ACC112 (cell line): ENCODE measurements around the gene LDHAL6B.

Experiments
- H2AFZ ChIP-seq: fragments of 200-600 bp; sonication (generic); one replicate; pipeline ENCODE4 v1.6.0; 2017; ENCODE audit warnings: antibody characterized with exemption, low read length; ENCODE audit not compliant: unreplicated experiment
- H3K27ac ChIP-seq: fragments of 200-600 bp; sonication (generic); 2 replicates; pipeline ENCODE4 v1.5.1; 2014; ENCODE audit warnings: low read depth, mild to moderate bottlenecking, antibody characterized with exemption, low read length, moderate library complexity
- H3K27me3 ChIP-seq: fragments of 200-600 bp; sonication (generic); 2 replicates; pipeline ENCODE4 v1.6.1; 2014; ENCODE audit warnings: mild to moderate bottlenecking, antibody characterized with exemption, low read length, moderate library complexity, mixed read lengths; ENCODE audit not compliant: insufficient read depth
- H3K36me3 ChIP-seq: fragments of 200-600 bp; sonication (generic); 2 replicates; pipeline ENCODE4 v1.6.1; 2016; ENCODE audit warnings: mild to moderate bottlenecking, antibody characterized with exemption, low read length, moderate library complexity, mixed read lengths; ENCODE audit not compliant: insufficient read depth
- H3K4me1 ChIP-seq: fragments of 200-600 bp; sonication (generic); one replicate; pipeline ENCODE4 v1.6.1; 2016; ENCODE audit warnings: low read length, mixed read lengths; ENCODE audit not compliant: insufficient read depth, unreplicated experiment, control insufficient read depth
- H3K4me3 ChIP-seq: fragments of 200-600 bp; sonication (generic); 2 replicates; pipeline ENCODE4 v1.5.1; 2014; ENCODE audit warnings: mild to moderate bottlenecking, low read depth, low read length
- H3K79me2 ChIP-seq: fragments of 200-600 bp; sonication (generic); one replicate; pipeline ENCODE4 v1.6.0; 2016; ENCODE audit warnings: low read length; ENCODE audit not compliant: control insufficient read depth, unreplicated experiment, insufficient read depth

The LDHAL6B gene

DNA sequence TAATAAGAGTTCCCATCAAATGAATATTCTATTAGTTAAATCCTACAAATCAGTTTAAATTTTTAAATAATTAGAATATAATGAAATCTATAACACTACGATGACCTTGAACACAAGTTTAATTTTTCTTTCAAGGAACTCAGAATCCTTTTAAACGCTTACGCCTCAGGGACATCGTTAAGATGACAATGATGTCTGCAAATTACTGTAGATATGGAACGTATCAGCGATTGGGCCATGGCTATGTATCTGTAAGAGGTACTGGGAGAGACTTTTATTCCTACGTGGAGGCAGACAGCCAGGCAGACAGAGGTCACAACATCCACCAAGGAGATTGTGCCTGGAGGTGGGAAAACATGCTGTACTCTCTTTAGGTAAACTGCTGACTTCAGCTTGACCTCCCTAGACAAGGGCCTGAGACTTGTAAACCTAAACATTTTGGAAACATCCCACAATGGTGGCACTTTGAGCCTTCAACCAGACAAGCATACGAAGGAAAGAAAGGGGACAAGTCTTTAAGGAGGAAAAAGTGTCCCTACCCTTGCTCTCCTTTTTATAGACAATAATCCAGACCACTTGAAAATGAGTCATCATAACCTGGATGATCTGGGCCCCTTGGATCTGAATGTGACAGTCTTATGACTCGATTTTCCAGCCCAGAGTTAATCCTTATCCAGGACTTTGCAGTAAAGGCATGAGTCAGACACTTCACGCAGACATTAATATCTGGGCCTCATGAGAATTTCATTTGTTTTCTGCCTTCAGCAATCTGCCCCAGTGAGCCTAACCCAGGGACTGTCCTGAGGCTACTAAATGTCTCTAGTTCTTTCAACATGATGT is 6.8 kb upstream of the LDHAL6B start:
- Histone ChIP-seq H3K4me3 (peak overlapping the region; percentile 10; the same call in 1 of the 2 replicates), H3K79me2 (no peaks in the 10 kb centered on the region), H3K36me3 (peaks cover 19% of the 10 kb centered on the region), H2AFZ (no peak overlapping the region), H3K27me3 (no peaks in the 10 kb centered on the region), H3K27ac (peak overlapping the region; percentile 73), H3K4me1 (peaks cover 11% of the 10 kb centered on the region)

DNA sequence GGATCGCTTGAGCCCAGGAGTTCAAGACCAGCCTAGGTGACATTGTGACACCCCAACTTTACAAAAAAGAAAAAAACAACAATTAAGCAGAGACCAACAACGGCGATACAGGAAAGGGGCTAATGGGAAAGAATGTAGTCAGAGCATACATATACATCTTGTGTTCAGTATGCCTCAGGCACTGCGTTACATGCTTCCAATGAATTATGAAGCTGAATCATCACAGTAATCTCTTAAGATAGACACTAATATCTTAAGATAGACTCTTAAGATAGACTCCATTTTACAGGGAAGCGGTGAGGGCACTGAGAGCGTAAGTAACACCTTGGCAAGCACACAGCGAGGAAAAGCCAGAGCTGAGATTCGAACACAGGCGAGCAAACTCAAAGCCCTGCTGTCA is 6.1 kb upstream of the LDHAL6B start:
- peaks cover 11% of the 10 kb centered on the region for H3K4me1 ChIP-seq
- H3K4me3 ChIP-seq = no peak overlapping the region
- H3K27ac ChIP-seq = peak overlapping the region; percentile 73
- peaks cover 13% of the 10 kb centered on the region for H3K36me3 ChIP-seq
- H3K27me3 ChIP-seq = no peaks in the 10 kb centered on the region
- no peak overlapping the region for H2AFZ ChIP-seq
- no peaks in the 10 kb centered on the region for H3K79me2 ChIP-seq

DNA sequence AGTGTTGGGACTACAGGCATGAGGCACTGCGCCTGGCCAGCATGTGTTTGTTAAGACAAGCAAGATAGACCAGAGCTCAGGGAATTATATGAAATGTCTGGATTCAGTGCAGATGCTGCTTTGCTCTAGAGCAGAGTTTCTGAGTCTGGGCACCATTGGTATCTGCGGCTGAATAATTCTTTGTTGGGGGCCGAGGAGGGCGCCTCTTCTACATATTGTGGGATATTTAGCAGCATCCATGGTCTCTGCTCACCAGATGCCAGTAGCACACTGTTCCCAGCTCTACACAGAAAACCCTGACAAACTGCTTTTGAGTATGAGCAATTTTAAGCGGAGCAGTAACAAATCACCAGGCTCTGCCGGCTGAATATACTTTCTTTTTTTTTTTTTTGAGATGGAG is 3.6 kb upstream of the LDHAL6B start:
- Histone ChIP-seq H3K27ac (no peak overlapping the region), H3K36me3 (peaks cover 32% of the 10 kb centered on the region), H3K4me3 (no peak overlapping the region), H3K79me2 (no peaks in the 10 kb centered on the region), H2AFZ (no peak overlapping the region), H3K27me3 (no peaks in the 10 kb centered on the region), H3K4me1 (peaks cover 11% of the 10 kb centered on the region)

DNA sequence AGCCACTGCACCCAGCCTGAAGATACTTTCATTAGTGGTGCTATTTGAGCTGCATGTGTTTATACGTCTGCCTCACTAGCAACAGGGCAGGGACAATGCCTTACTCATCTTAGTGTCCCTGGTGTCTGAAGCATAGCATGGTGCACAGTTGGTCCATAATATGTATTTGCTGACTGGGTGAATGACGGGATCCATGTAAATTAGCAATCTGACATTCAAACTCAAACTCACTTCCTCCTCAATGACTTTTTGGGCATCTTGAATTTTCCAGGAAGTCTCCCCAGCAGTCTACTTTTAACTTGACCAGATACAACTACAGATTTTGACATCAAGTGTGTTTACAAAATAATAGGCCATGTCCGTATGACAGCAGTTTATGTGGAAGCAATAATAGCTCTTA is 3.0 kb upstream of the LDHAL6B start:
- H3K36me3 ChIP-seq = peaks cover 39% of the 10 kb centered on the region
- no peak overlapping the region for H3K4me3 ChIP-seq
- no peak overlapping the region for H3K27ac ChIP-seq
- peaks cover 11% of the 10 kb centered on the region for H3K4me1 ChIP-seq
- no peaks in the 10 kb centered on the region for H3K27me3 ChIP-seq
- H2AFZ ChIP-seq = no peak overlapping the region
- no peaks in the 10 kb centered on the region for H3K79me2 ChIP-seq

DNA sequence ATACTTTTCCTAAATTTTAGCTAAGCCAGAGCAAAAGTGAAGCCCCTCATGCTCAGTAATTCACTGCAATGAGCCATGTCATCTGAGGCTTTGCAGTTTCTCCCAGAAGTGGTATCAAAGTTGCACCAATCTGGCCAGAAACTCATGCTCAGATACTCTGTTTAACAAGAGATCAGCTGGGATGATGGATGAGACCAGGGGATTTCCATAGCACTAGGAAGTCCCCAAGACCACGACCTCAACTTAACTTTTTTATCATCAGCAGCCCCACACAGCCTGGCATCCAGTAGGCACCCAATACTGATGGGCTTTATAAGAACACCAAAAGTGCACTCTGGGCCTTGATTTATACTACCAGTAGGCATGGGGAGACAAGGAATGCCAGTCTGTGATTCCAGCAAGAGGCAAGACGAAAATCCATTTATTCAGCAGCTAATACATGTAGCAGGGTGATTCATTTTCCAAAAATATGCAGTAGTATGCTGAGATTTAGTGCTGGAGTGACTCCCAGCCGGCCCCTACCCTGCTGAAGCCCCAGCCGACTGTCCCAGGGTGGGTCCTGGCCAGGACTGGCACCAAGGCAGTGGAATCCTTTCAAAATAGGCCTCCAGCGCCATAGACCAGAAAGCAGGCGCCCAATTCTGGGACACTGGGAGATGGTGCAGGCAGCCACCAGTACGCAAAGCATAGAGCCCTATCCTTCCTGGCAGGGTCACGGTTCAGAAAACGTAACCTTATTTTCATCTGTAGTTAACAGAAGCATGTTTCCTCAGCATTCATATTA is 612 bp upstream of the LDHAL6B start:
- Histone ChIP-seq H3K79me2 (no peaks in the 10 kb centered on the region), H3K36me3 (peaks cover 44% of the 10 kb centered on the region), H3K4me3 (no peak overlapping the region), H2AFZ (no peak overlapping the region), H3K4me1 (no peaks in the 10 kb centered on the region), H3K27ac (no peak overlapping the region), H3K27me3 (no peaks in the 10 kb centered on the region)

DNA sequence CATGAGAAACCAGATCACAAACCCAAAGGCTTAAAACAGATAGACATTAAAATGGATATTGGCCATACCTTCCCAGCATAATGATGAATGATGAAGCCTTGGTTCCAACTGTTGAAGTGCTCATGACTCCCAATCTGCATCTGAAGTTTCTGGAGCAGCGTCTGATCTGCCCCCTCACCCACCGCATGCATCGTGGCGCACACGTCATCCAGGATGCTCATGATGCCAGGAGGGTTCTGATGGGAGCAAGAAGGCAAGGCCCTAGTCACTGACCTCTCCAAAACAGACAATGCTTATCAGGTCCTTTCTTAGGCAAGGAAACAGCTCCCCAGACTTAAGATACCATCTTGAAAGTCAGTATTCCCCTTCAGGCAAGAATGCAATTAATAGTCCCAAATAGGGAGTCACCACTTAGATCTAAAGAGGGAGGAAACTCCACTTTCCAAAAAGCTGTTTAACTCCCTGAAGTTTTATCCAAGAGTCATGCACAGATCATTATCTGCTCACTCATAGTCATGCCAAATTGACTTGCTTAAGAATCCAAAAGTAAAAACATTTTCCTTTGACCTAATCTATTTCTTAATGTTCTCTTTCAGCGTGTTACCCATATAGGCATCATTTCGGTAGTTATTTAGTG is 2.1 kb downstream of the LDHAL6B start:
- H3K27me3 ChIP-seq = no peaks in the 10 kb centered on the region
- no peaks in the 10 kb centered on the region for H3K79me2 ChIP-seq
- no peaks in the 10 kb centered on the region for H3K4me1 ChIP-seq
- H3K4me3 ChIP-seq = no peak overlapping the region
- H2AFZ ChIP-seq = no peak overlapping the region
- H3K27ac ChIP-seq = no peak overlapping the region
- peaks cover 50% of the 10 kb centered on the region for H3K36me3 ChIP-seq

DNA sequence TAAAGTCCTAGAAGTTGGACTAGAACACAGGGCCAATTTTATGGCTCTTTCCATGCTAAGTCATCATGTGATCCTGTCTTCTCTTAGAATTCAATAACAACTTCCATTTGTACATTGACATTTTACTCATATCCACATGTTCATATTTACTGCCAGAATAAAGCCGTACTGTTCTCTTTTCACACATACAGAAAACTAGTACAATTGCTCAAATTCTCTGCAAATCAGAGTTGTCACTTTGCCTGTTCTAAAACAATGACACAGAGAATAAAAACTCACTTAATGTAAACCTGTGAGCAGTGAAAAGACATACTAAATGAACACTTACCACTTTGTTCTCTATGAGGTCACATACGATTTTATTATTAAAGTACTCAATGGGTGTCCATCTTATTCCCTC is 3.5 kb downstream of the LDHAL6B start:
- H3K4me1 ChIP-seq = no peaks in the 10 kb centered on the region
- peaks cover 56% of the 10 kb centered on the region for H3K36me3 ChIP-seq
- H3K27ac ChIP-seq = no peak overlapping the region
- no peak overlapping the region for H3K4me3 ChIP-seq
- H3K27me3 ChIP-seq = no peaks in the 10 kb centered on the region
- no peaks in the 10 kb centered on the region for H3K79me2 ChIP-seq
- H2AFZ ChIP-seq = no peak overlapping the region

DNA sequence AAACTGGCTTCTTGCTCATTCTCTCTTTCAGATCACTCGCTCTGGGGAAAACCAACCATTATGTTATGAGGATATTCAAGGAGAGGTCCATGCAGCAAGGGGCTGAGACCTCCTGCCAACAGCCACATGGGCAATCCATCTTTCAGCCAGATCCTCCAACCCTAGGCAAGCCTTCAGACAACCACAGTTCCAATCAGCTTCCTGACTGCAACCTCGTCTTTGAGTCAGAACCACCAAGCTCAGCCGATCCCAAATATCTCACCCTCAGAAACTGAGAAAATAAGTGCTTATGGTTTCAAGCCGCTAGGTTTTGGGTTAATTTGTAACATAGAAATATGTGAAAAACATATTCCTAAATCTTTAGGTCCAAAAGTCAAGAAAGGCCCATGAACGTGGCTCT is 10.3 kb downstream of the LDHAL6B start:
- Histone ChIP-seq H3K27ac (no peak overlapping the region), H3K79me2 (no peaks in the 10 kb centered on the region), H3K36me3 (peaks cover 24% of the 10 kb centered on the region), H3K27me3 (no peaks in the 10 kb centered on the region), H3K4me3 (no peak overlapping the region), H3K4me1 (peaks cover 7% of the 10 kb centered on the region), H2AFZ (no peak overlapping the region)

DNA sequence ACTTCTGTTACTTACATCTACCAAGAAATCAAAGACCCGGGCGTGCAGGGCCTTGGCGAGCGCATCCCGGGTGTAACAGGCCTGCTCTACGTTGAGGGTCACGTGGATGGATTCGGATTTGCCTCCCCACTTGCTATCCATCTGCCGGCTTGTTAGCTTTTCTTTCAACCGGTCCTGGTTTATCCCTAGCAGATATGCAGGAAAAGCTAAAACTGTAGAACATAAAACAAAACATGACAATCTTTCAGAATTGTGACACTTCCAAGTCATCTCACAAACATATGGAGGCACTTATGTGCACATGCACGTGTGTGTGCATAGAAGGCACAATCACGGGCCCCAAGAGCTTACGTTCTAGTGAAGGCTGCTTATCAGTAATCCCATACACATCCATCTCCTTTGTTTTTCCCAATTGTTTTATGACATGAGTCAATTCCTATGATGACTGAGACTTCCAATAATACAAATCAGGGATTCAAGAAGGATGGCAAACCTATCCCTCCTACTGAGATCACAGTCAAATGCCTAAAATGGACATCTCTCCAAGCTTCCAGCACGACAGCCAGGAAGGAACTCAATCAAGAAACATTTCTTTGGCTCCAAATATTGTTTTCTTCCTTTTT is 11.3 kb downstream of the LDHAL6B start:
- Histone ChIP-seq H3K79me2 (no peaks in the 10 kb centered on the region), H3K4me3 (no peak overlapping the region), H3K27me3 (no peaks in the 10 kb centered on the region), H2AFZ (no peak overlapping the region), H3K27ac (no peak overlapping the region), H3K36me3 (peaks cover 27% of the 10 kb centered on the region), H3K4me1 (peaks cover 17% of the 10 kb centered on the region)

DNA sequence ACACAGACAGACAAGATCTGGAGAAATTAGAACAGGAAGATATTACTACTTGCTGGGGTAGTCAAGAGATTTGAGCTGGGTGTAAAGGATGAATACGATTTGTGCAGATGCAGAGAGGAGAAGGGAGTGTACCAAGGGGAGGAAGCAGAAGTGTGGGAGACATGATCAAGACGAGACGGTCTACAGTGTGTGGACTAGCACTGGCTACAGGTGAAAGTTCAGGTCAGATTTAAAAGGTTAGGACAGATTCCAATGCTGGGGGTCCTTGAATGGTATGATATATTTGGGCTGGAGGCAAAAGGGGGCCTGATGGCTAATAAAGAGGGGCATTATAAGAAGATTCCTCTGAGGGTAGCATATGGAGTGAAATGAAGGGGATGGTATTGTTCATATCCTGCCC is 12.1 kb downstream of the LDHAL6B start:
- Histone ChIP-seq H2AFZ (no peak overlapping the region), H3K36me3 (peaks cover 31% of the 10 kb centered on the region), H3K79me2 (no peaks in the 10 kb centered on the region), H3K27me3 (no peaks in the 10 kb centered on the region), H3K27ac (no peak overlapping the region), H3K4me1 (peaks cover 17% of the 10 kb centered on the region), H3K4me3 (no peak overlapping the region)
